Small intestine (tissue), 7 donors: ENCODE data around the gene MAP3K6. TPM values are rescaled to one million over a fixed set of nuclear protein-coding genes. Genes with fewer than 3 reads are reported as not detected.
A peak's percentile ranks its signal among the peaks of the same experiment; 100 is the strongest.

Experiments used
- DNase-seq, 2 donors: peaks; one replicate each; pipeline versions ENCODE4 v3.0.0 to v3.0.0-alpha.2; 2013
- FAIRE-seq: peaks from 2 replicates; lab custom pipeline; 2012; peaks lifted over from hg19 to GRCh38; lab: Jason Lieb, UNC
- H3K27ac ChIP-seq, 3 donors: one replicate each; pipeline ENCODE4 v1.5.1; 2013; ENCODE audit warnings: low read length in 2 of 3, mild to moderate bottlenecking in 2 of 3, control low read depth in 1 of 3, inconsistent platforms in 1 of 3, low read depth in 1 of 3, moderate library complexity in 1 of 3
- H3K27me3 ChIP-seq, 3 donors: one replicate each; pipeline ENCODE4 v1.6.1; 2013; ENCODE audit warnings: low read length in 3 of 3, inconsistent platforms in 1 of 3; ENCODE audit not compliant: control insufficient read depth in 3 of 3, insufficient read depth in 3 of 3
- H3K36me3 ChIP-seq, 3 donors: one replicate each; pipeline ENCODE4 v1.6.1; 2013; ENCODE audit warnings: low read length in 3 of 3, inconsistent platforms in 1 of 3, low read depth in 1 of 3, mild to moderate bottlenecking in 1 of 3, moderate library complexity in 1 of 3; ENCODE audit not compliant: control insufficient read depth in 3 of 3, insufficient read depth in 2 of 3
- H3K4me1 ChIP-seq, 3 donors: one replicate each; pipeline ENCODE4 v1.6.1; 2013; ENCODE audit warnings: low read length in 2 of 3, inconsistent platforms in 1 of 3, low read depth in 1 of 3, mild to moderate bottlenecking in 1 of 3, moderate library complexity in 1 of 3; ENCODE audit not compliant: control insufficient read depth in 3 of 3, insufficient read depth in 2 of 3
- H3K4me3 ChIP-seq, 3 donors: one replicate each; pipeline ENCODE4 v1.5.1; 2013; ENCODE audit warnings: low read length in 3 of 3, control low read depth in 1 of 3, inconsistent platforms in 1 of 3, low read depth in 1 of 3, mild to moderate bottlenecking in 1 of 3, moderate library complexity in 1 of 3
- H3K9me3 ChIP-seq, 2 donors: one replicate each; pipeline ENCODE4 v1.6.1; 2013; ENCODE audit warnings: low read depth in 1 of 2, low read length in 1 of 2; ENCODE audit not compliant: control insufficient read depth in 2 of 2, insufficient read depth in 1 of 2
- WGBS, 3 donors: extraction: QIAGEN DNeasy Blood & Tissue Kit; methylation state at CpG; one replicate each; pipeline ENCODE4 v1.1.7; 2013; 5-methylcytosine and 5-hydroxymethylcytosine counted together
- polyA plus RNA-seq, 4 donors: library from polyadenylated mRNA; stranded (reverse) in 3 of 4; unstranded in 1 of 4; fragments of 200-250 nt in 3 of 4; fragments of 120-200 nt in 1 of 4; gene quantifications; one replicate each; pipeline versions ENCODE4 v1.2.1 to v1.2.3, GENCODE V29; 2013
- donor health status: healthy with polysubstance abuse.
- donor health status: control.
- donor health status: control.
- donor health status: Bipolar disorder and iron deficiency.
- donor health status: healthy.

MAP3K6 gene
- polyA plus RNA-seq, 4 donors: 1.6 to 19.4 (median 5.2) TPM

GRCh38 chr1:27399251-27400025 lies 32.7 kb upstream of the MAP3K6 start:
- Histone ChIP-seq H3K4me1 (peaks cover 0 to 31% (median 0%) of the 10 kb centered on the region in 3 donors), H3K27ac (no peak overlapping the region), H3K27me3 (no peaks in the 10 kb centered on the region), H3K36me3 (peaks cover 0 to 23% (median 0%) of the 10 kb centered on the region in 3 donors), H3K9me3 (no peaks in the 10 kb centered on the region), H3K4me3 (no peak overlapping the region)
- WGBS, 3 donors: 48 to 59% (median 50%) methylated on average over 18 to 19 of the region's 19 CpGs
- DNase-seq (no peak), FAIRE-seq (no peak)

GRCh38 chr1:27398405-27399149 lies 31.8 kb upstream of the MAP3K6 start:
- H3K27me3 ChIP-seq: no peaks in the 10 kb centered on the region
- H3K36me3 ChIP-seq: peaks cover 0 to 18% (median 0%) of the 10 kb centered on the region in 3 donors
- no peak for FAIRE-seq
- no peak overlapping the region for H3K27ac ChIP-seq
- no peak overlapping the region for H3K4me3 ChIP-seq
- WGBS, 3 donors: 50 to 77% (median 65%) methylated on average over 4 of the region's 4 CpGs
- H3K9me3 ChIP-seq: no peaks in the 10 kb centered on the region
- no peak for DNase-seq
- H3K4me1 ChIP-seq: peaks cover 0 to 29% (median 0%) of the 10 kb centered on the region in 3 donors

GRCh38 chr1:27397749-27398148 lies 31.0 kb upstream of the MAP3K6 start:
- H3K4me1 ChIP-seq: peaks cover 0 to 27% (median 0%) of the 10 kb centered on the region in 3 donors
- no peaks in the 10 kb centered on the region for H3K9me3 ChIP-seq
- no peak for DNase-seq
- H3K36me3 ChIP-seq: peaks cover 0 to 12% (median 0%) of the 10 kb centered on the region in 3 donors
- no peak overlapping the region for H3K4me3 ChIP-seq
- H3K27ac ChIP-seq: no peak overlapping the region
- FAIRE-seq: no peak
- 62 to 75% (median 73%) methylated on average over 7 of the region's 7 CpGs for whole genome bisulfite sequencing, 3 donors
- peaks cover 0 to 7% (median 0%) of the 10 kb centered on the region in 3 donors for H3K27me3 ChIP-seq

GRCh38 chr1:27397110-27397509 lies 30.3 kb upstream of the MAP3K6 start:
- Histone ChIP-seq H3K4me1 (peaks cover 0 to 25% (median 0%) of the 10 kb centered on the region in 3 donors), H3K36me3 (peaks cover 0 to 6% (median 0%) of the 10 kb centered on the region in 3 donors), H3K27me3 (peaks cover 0 to 11% (median 0%) of the 10 kb centered on the region in 3 donors), H3K27ac (no peak overlapping the region), H3K4me3 (no peak overlapping the region), H3K9me3 (no peaks in the 10 kb centered on the region)
- DNase-seq: no peak
- 75 to 90% (median 84%) methylated on average over 3 of the region's 3 CpGs for WGBS, 3 donors
- no peak for FAIRE-seq

GRCh38 chr1:27395441-27396195 lies 28.9 kb upstream of the MAP3K6 start:
- no peak overlapping the region for H3K4me3 ChIP-seq
- H3K9me3 ChIP-seq: no peaks in the 10 kb centered on the region
- FAIRE-seq (no peak), DNase-seq (peak; percentile 65 to 71)
- no peaks in the 10 kb centered on the region for H3K36me3 ChIP-seq
- no peak overlapping the region for H3K27ac ChIP-seq
- WGBS, 3 donors: 6 to 8% (median 7%) methylated on average over 10 of the region's 10 CpGs
- H3K27me3 ChIP-seq: peaks cover 0 to 26% (median 0%) of the 10 kb centered on the region in 3 donors
- H3K4me1 ChIP-seq: peaks cover 0 to 30% (median 3%) of the 10 kb centered on the region in 3 donors

GRCh38 chr1:27394925-27395324 lies 28.2 kb upstream of the MAP3K6 start:
- WGBS, 3 donors: 52 to 76% (median 68%) methylated on average over 1 of the region's 1 CpG
- Histone ChIP-seq H3K4me3 (no peak overlapping the region), H3K9me3 (no peaks in the 10 kb centered on the region), H3K27me3 (peaks cover 0 to 27% (median 0%) of the 10 kb centered on the region in 3 donors), H3K4me1 (peaks cover 0 to 25% (median 3%) of the 10 kb centered on the region in 3 donors), H3K36me3 (no peaks in the 10 kb centered on the region), H3K27ac (no peak overlapping the region)
- FAIRE-seq: no peak
- no peak for DNase-seq

GRCh38 chr1:27394282-27394658 lies 27.5 kb upstream of the MAP3K6 start:
- Histone ChIP-seq H3K4me1 (peaks cover 0 to 20% (median 3%) of the 10 kb centered on the region in 3 donors), H3K27me3 (peaks cover 0 to 27% (median 0%) of the 10 kb centered on the region in 3 donors), H3K4me3 (no peak overlapping the region), H3K9me3 (no peaks in the 10 kb centered on the region), H3K27ac (no peak overlapping the region), H3K36me3 (no peaks in the 10 kb centered on the region)
- 96 to 99% (median 98%) methylated on average over 5 to 9 of the region's 9 CpGs for WGBS, 3 donors
- no peak for DNase-seq
- FAIRE-seq: no peak
